GM19099 (cell line): ENCODE data around the gene FAM117B.

Experiments used
- POLR2A ChIP-seq: IDR thresholded peaks from 3 replicates; pipeline ENCODE4 v1.6.1; 2011; ENCODE audit warnings: low read depth; ENCODE audit not compliant: insufficient read length; ENCODE audit errors: extremely low read depth

FAM117B gene

GRCh38 chr2:202757339-202757738 is 122.6 kb downstream of the FAM117B start:
- TF ChIP-seq POLR2A, result no peak

DNA sequence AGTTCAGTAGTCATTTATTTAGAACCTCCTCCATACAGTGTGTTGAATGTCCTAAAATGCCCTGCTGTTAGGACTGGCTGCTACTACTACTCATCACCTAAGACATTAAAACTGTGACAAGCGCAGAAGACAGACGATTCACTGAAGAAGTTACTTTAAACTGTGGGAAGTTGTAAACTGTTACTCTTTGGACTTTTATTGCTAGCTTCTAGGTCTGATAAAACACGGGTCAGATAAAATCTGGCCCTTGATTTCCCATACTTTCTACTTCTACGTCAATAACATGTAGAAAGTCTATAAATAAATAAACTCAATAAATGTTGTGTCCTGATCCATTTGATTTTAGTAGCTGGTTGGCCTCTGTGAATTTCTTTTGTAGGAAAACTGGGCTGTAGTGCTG is 123.4 kb downstream of the FAM117B start:
- no peak for TF ChIP-seq POLR2A

- no peak for TF ChIP-seq POLR2A
These were observed 123.8 kb downstream of the FAM117B start for GRCh38 chr2:202758604-202759003.

DNA sequence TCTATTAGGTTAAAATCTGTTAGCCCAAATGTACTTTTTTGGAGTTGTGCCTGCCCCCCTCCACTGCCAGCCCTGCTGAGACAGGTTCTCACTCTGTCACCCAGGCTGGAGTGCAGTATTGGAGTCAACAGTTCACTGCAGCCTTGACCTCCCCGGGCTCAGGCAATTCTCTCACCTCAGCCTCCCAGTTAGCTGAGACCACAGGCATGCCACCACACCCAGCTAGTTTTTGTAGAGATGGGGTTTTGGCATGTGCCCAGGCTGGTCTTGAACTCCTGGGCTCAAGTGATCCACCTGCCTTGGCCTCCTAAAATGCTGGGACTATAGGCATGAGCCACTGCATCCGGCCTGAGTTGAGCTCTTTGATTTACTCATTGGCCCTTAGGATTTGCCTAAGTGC is 126.1 kb downstream of the FAM117B start:
- TF ChIP-seq POLR2A, result no peak

- TF ChIP-seq POLR2A, result no peak
These were observed 127.8 kb downstream of the FAM117B start for GRCh38 chr2:202762556-202762955.

DNA sequence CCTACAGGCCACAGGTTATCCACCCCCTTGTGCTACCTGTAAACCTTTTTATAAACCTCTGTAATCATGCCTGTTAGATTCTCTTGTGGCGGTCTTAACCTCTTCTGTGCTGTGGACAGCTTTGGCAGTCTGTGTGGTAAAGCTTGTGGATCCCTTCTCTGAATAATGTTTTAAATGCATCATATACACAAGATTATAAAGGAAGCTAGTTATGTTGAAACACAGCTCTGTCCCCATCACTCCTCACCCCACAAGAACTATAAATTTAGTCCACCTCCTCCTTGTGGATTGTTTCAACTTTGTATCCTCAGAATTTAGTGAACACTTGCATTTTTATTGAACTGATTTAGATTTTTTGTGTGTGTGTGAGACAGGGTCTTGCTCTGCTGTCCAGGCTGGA is 129.1 kb downstream of the FAM117B start:
- TF ChIP-seq POLR2A, result no peak

DNA sequence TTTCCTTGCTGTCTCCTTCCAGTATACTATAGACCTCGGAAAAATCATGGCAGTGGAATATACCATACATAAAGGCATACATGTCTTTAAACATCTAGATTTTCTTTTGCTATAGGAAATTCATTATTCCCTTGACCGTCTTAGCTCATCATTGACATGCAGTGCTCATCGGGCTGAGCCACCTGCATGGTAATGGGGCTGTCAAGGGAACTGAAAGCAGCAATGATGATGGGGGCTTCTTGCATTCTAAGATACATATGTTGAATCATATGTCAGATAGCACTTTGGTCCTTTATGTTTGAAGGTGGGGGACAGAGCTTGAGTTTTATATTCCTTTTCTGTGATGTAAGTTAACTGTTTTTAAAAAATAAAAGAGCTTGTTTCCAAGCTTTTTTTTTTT is 130.2 kb downstream of the FAM117B start:
- TF ChIP-seq POLR2A, result no peak

GRCh38 chr2:202765436-202765835 is 130.7 kb downstream of the FAM117B start:
- TF ChIP-seq POLR2A, result no peak

DNA sequence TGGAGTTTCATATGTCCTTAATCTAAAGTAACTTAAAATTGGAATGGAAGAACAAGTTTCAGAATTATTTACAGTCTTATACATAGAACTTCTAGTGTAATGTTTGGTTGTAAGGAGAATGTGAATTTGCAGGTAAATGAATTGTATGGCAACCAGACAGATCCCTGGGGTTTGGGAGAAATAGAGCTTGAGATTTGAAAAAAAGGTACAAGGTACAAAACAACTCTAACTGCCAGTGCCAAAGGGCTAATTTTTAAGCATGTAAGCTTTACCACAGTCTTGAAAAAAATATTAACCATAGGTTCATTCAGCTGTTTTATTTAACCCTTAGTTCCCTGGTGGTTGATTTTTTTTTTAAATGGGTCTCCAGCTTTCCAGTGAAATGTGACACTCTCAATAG is 133.5 kb downstream of the FAM117B start:
- TF ChIP-seq POLR2A, result no peak

DNA sequence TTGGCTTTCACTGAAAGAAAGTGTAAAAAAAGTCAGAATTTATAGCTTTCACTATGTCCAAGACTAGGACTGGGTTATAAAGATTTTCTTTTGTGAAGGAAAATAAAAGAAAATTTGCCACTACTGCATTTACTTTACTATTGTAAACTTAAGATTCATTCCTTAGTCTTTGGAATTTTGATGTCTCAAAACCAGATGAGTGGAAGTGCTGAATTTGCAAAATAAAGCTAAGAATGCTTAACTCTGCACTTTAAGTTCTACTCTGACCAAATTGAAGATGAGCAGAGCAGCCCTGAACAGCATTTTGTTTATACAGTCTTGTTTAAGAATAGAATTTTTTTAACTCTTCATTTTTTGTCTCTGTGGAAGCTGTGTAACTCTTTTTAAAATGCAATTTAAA is 134.4 kb downstream of the FAM117B start:
- TF ChIP-seq POLR2A, result no peak

GRCh38 chr2:202771336-202771735 is 136.6 kb downstream of the FAM117B start:
- TF ChIP-seq POLR2A, result no peak

DNA sequence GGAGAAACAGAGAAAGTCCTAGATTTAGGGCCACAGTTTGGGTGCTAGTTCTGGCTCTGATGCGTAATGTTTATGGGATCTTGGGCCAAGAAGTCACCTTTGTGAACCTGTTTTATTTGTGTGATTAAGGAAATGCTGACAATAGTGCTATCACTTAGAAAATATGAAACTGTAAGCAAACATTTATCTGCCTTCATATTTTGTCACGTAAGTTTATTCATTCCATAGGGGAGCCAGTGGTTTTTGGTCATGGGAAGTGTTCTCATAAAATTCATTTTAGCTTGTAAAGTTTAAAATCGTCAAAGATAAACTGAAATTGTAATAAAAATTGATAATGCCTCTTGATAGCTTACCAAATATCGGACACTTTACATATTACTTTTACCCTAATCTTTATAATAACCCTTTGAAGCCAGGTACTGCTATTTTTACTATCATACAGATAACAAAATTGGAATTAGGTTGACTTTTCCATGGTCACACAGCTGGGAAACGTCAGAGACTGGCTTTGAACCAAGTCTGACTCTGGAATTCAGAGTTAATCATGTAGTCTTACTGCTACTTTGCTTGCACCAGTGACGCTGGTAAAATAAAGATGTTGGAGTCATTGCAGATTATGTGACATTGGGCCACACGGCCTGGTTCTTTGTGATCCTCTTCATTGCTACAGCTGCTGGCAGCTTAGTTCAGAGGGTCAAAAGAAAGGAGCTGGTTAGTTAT is 137.1 kb downstream of the FAM117B start:
- no peak for TF ChIP-seq POLR2A

DNA sequence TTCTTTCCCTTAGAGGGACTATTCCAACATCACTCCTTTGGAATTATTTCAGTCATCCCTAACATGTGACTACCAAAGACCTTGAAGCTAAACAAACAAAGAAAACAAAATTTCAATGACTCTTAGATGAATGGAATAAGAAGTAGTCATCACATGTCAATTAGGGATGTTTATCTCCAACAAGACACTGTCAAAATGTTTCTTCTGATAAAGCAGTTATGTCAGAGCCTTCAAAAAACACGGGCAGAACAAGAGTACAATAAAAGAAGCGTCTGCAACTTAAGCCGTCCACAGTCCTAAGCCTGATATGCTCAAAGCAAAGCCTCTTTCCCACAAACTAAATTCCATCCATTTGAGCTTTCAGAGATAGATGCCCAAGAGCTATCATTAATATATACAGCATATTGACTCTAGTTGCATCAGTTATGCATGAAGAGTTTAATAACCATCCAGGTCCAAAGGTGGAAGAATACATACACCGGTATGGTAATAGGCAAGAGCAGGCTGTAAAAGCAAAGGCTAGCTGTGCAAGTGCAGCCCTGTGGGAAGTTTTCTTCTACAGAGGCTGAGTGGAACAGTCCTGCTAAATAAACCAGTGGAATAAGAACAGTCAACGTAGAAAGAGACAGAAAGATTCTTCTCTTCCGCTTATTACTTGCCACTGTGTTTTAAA is 138.7 kb downstream of the FAM117B start:
- no peak for TF ChIP-seq POLR2A

DNA sequence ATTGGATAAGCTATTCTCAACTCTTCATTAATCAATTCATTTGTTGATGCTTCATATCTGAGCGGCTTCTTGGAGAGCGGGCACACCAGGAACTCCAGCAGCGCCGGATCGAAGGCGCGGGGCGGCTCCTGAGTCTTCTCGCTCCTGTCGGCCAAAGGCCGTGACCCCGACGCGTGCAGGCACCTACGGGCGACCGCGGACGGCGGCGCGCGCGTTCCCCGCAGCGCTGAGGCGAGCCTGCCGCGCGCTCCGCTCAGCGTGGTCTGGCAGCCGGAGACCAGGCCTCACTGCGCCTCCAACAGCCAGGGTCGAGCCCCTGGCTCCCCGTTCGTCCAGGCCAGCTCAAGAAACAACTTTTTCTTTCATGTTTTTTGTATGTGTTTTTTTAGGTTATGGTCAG is 139.3 kb downstream of the FAM117B start:
- TF ChIP-seq POLR2A, result no peak

- no peak for TF ChIP-seq POLR2A
These were observed 143.4 kb downstream of the FAM117B start for GRCh38 chr2:202778217-202778616.

GRCh38 chr2:202780514-202781021 is 145.8 kb downstream of the FAM117B start:
- no peak for TF ChIP-seq POLR2A

GRCh38 chr2:202782940-202783558 is 148.3 kb downstream of the FAM117B start:
- TF ChIP-seq POLR2A, result no peak

GRCh38 chr2:202786842-202787241 is 152.1 kb downstream of the FAM117B start:
- no peak for TF ChIP-seq POLR2A
